Ascending aorta (tissue), 2 donors: ENCODE measurements around the gene ADAMTSL3. TPM values are rescaled to one million over a fixed set of nuclear protein-coding genes. Genes with fewer than 3 reads are reported as not detected.

Source experiments
- DNase-seq, 2 donors: peaks; one replicate each; pipeline ENCODE4 v3.0.0-alpha.2; 2019; ENCODE audit warnings: low spot score in 2 of 2
- H3K27ac ChIP-seq, 2 donors: fragments of 200-600 bp; sonication (generic); one replicate each; pipeline ENCODE4 v1.5.1; 2016 to 2017; ENCODE audit warnings: mild to moderate bottlenecking in 1 of 2
- H3K27me3 ChIP-seq: fragments of 200-600 bp; sonication (generic); one replicate; pipeline ENCODE4 v1.5.1; 2017
- H3K36me3 ChIP-seq, 2 donors: fragments of 200-600 bp; sonication (generic); one replicate each; pipeline ENCODE4 v1.5.1; 2016
- H3K4me1 ChIP-seq, 2 donors: fragments of 200-600 bp; sonication (generic); one replicate each; pipeline ENCODE4 v1.5.1; 2016 to 2017; ENCODE audit warnings: mild to moderate bottlenecking in 1 of 2
- H3K4me3 ChIP-seq, 2 donors: fragments of 200-600 bp; sonication (generic); one replicate each; pipeline ENCODE4 v1.5.1; 2016 to 2017; ENCODE audit warnings: mild to moderate bottlenecking in 1 of 2
- H3K9me3 ChIP-seq, 2 donors: fragments of 200-600 bp; sonication (generic); one replicate each; pipeline ENCODE4 v1.5.1; 2016
- CTCF ChIP-seq, 3 experiments: fragments of 200-600 bp in 2 of 3; fragments of 450-650 bp in 1 of 3; sonication (generic) in 2 of 3; IDR thresholded peaks; one replicate each; pipeline ENCODE4 v1.5.1; 2016 to 2019; ENCODE audit warnings: antibody characterized with exemption in 3 of 3, mild to moderate bottlenecking in 1 of 3, moderate library complexity in 1 of 3
- intact Hi-C: fragments of 100-400 bp; cut with DNase I; formaldehyde crosslinking; loops from one replicate; pipeline ENCODE4 v1.15.1; 2023
- total RNA-seq: library from RNA; depleted of rRNA; stranded (reverse); fragments of >200 nt; gene quantifications from one replicate; pipeline ENCODE4 v1.1.0, GENCODE V29; 2016

ADAMTSL3 gene
- total RNA-seq, 1 donor from 2014 or later: 28.1 TPM

GRCh38 chr15:83905556-83906273 is 251.8 kb downstream of the ADAMTSL3 start:
- peaks cover 4 to 25% of the 10 kb centered on the region in 2 donors for H3K36me3 ChIP-seq
- no peaks in the 10 kb centered on the region for H3K27me3 ChIP-seq
- H3K9me3 ChIP-seq: peaks cover 0 to 8% of the 10 kb centered on the region in 2 donors
- no peak for TF ChIP-seq CTCF (IDR thresholded peaks at IDR 0.05)
- no peak overlapping the region for H3K4me3 ChIP-seq
- DNase-seq: no peak
- intact Hi-C loops: loop anchor here (10.0 kb wide), 1 partner anchor 119 kb away; no protein-coding TSS in a partner anchor
- peaks cover 0 to 3% of the 10 kb centered on the region in 2 donors for H3K4me1 ChIP-seq
- H3K27ac ChIP-seq: no peak overlapping the region

GRCh38 chr15:83911345-83911744 is 257.4 kb downstream of the ADAMTSL3 start:
- TF ChIP-seq CTCF (IDR thresholded peaks at IDR 0.05): no peak
- intact Hi-C loops: no loop called here
- no peak for DNase-seq
- no peaks in the 10 kb centered on the region for H3K27me3 ChIP-seq
- H3K9me3 ChIP-seq: peaks cover 0 to 8% of the 10 kb centered on the region in 2 donors
- no peaks in the 10 kb centered on the region for H3K4me1 ChIP-seq
- H3K36me3 ChIP-seq: peaks cover 3 to 54% of the 10 kb centered on the region in 2 donors
- no peak overlapping the region for H3K27ac ChIP-seq
- H3K4me3 ChIP-seq: no peak overlapping the region

GRCh38 chr15:83912343-83912742 is 258.4 kb downstream of the ADAMTSL3 start:
- no peak for TF ChIP-seq CTCF (IDR thresholded peaks at IDR 0.05)
- no peaks in the 10 kb centered on the region for H3K27me3 ChIP-seq
- intact Hi-C loops: no loop called here
- H3K4me1 ChIP-seq: no peaks in the 10 kb centered on the region
- no peak overlapping the region for H3K27ac ChIP-seq
- peaks cover 3 to 52% of the 10 kb centered on the region in 2 donors for H3K36me3 ChIP-seq
- peaks cover 0 to 8% of the 10 kb centered on the region in 2 donors for H3K9me3 ChIP-seq
- no peak overlapping the region for H3K4me3 ChIP-seq
- DNase-seq: no peak

- no peak overlapping the region for H3K27ac ChIP-seq
- no peak for DNase-seq
- peaks cover 3 to 48% of the 10 kb centered on the region in 2 donors for H3K36me3 ChIP-seq
- TF ChIP-seq CTCF (IDR thresholded peaks at IDR 0.05): no peak
- H3K4me1 ChIP-seq: no peaks in the 10 kb centered on the region
- no peak overlapping the region for H3K4me3 ChIP-seq
- H3K27me3 ChIP-seq: no peaks in the 10 kb centered on the region
- H3K9me3 ChIP-seq: peaks cover 0 to 8% of the 10 kb centered on the region in 2 donors
- intact Hi-C loops: no loop called here
Observed at GRCh38 chr15:83913034-83913632, 259.2 kb downstream of the ADAMTSL3 start.

- Histone ChIP-seq H3K27me3 (no peaks in the 10 kb centered on the region), H3K27ac (no peak overlapping the region), H3K4me1 (no peaks in the 10 kb centered on the region), H3K36me3 (peaks cover 3 to 36% of the 10 kb centered on the region in 2 donors), H3K4me3 (no peak overlapping the region), H3K9me3 (no peaks in the 10 kb centered on the region)
- no peak for DNase-seq
- TF ChIP-seq CTCF (IDR thresholded peaks at IDR 0.05): no peak
- intact Hi-C loops: no loop called here
Observed at GRCh38 chr15:83914906-83915305, 261.0 kb downstream of the ADAMTSL3 start.
